Ascending aorta (tissue), 2 donors: Measurements from ENCODE around the gene UBE2O. TPM values are rescaled to one million over a fixed set of nuclear protein-coding genes. Genes with fewer than 3 reads are reported as not detected.

Experiments used
- DNase-seq, 2 donors: peaks; one replicate each; pipeline ENCODE4 v3.0.0-alpha.2; 2019; ENCODE audit warnings: low spot score in 2 of 2
- H3K27ac ChIP-seq, 2 donors: fragments of 200-600 bp; sonication (generic); one replicate each; pipeline ENCODE4 v1.5.1; 2016 to 2017; ENCODE audit warnings: mild to moderate bottlenecking in 1 of 2
- H3K27me3 ChIP-seq: fragments of 200-600 bp; sonication (generic); one replicate; pipeline ENCODE4 v1.5.1; 2017
- H3K36me3 ChIP-seq, 2 donors: fragments of 200-600 bp; sonication (generic); one replicate each; pipeline ENCODE4 v1.5.1; 2016
- H3K4me1 ChIP-seq, 2 donors: fragments of 200-600 bp; sonication (generic); one replicate each; pipeline ENCODE4 v1.5.1; 2016 to 2017; ENCODE audit warnings: mild to moderate bottlenecking in 1 of 2
- H3K4me3 ChIP-seq, 2 donors: fragments of 200-600 bp; sonication (generic); one replicate each; pipeline ENCODE4 v1.5.1; 2016 to 2017; ENCODE audit warnings: mild to moderate bottlenecking in 1 of 2
- H3K9me3 ChIP-seq, 2 donors: fragments of 200-600 bp; sonication (generic); one replicate each; pipeline ENCODE4 v1.5.1; 2016
- intact Hi-C: fragments of 100-400 bp; cut with DNase I; formaldehyde crosslinking; loops from one replicate; pipeline ENCODE4 v1.15.1; 2023
- total RNA-seq: library from RNA; depleted of rRNA; stranded (reverse); fragments of >200 nt; gene quantifications from one replicate; pipeline ENCODE4 v1.1.0, GENCODE V29; 2016
- TF ChIP-seq, protein P1 (sequence below), 3 experiments: fragments of 200-600 bp in 2 of 3; fragments of 450-650 bp in 1 of 3; sonication (generic) in 2 of 3; IDR thresholded peaks; one replicate each; pipeline ENCODE4 v1.5.1; 2016 to 2019; ENCODE audit warnings: antibody characterized with exemption in 3 of 3, mild to moderate bottlenecking in 1 of 3, moderate library complexity in 1 of 3

UBE2O gene
- total RNA-seq, 1 donor from 2014 or later, result 19.6 TPM

DNA sequence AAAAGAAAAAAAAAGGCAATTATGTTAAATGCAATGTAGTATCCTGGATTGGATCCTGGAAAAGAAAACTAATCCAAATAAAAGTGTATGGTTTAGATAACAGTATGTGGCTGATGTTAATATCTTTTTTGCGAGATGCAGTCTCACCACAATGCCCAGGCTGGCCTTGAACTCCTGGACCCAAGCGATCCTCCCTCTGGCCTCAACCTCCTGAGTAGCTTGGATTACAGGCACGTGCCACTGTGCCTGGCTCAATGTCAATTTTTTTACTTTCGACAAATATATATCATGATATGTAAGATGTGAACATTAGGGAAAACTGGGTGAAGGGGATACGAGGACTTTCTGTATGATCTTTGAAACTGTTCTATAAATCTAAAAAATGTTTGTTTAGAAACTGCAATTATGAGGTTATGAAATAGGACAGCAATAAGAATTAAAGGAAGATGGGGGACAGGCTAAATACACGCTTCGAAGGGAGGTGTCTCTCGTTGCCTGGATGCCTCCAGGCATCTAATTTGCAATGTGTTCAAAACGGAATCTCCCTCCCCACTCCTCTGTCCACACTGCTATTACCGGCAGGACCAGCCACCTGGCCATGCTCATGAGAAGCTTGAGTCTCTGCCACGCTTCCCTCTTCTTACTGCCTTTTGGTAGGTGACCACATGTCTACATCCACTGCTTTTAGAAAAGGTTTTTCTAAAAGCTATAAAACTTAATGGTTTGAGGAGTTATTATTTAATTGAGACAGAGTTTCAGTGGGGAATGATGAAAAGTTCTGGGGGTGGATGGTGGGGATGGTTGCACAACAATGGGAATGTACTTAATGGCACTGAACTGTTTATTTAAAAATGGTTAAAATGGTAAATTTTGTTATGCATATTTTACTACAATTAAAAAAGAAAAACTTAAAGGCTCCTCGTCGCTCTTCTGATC is 15.2 kb downstream of the UBE2O start:
- no peak for DNase-seq
- intact Hi-C loops, result no loop called here
- no peaks in the 10 kb centered on the region for H3K27me3 ChIP-seq
- H3K36me3 ChIP-seq, result no peaks in the 10 kb centered on the region
- no peaks in the 10 kb centered on the region for H3K9me3 ChIP-seq
- no peaks in the 10 kb centered on the region for H3K4me1 ChIP-seq
- H3K4me3 ChIP-seq, result no peak overlapping the region
- TF ChIP-seq, protein P1, sequence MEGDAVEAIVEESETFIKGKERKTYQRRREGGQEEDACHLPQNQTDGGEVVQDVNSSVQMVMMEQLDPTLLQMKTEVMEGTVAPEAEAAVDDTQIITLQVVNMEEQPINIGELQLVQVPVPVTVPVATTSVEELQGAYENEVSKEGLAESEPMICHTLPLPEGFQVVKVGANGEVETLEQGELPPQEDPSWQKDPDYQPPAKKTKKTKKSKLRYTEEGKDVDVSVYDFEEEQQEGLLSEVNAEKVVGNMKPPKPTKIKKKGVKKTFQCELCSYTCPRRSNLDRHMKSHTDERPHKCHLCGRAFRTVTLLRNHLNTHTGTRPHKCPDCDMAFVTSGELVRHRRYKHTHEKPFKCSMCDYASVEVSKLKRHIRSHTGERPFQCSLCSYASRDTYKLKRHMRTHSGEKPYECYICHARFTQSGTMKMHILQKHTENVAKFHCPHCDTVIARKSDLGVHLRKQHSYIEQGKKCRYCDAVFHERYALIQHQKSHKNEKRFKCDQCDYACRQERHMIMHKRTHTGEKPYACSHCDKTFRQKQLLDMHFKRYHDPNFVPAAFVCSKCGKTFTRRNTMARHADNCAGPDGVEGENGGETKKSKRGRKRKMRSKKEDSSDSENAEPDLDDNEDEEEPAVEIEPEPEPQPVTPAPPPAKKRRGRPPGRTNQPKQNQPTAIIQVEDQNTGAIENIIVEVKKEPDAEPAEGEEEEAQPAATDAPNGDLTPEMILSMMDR (IDR thresholded peaks at IDR 0.05), result no peak
- H3K27ac ChIP-seq, result no peak overlapping the region

- Histone ChIP-seq H3K9me3 (no peaks in the 10 kb centered on the region), H3K27me3 (no peaks in the 10 kb centered on the region), H3K4me3 (no peak overlapping the region), H3K36me3 (no peaks in the 10 kb centered on the region), H3K27ac (no peak overlapping the region), H3K4me1 (no peaks in the 10 kb centered on the region)
- intact Hi-C loops, result no loop called here
- DNase-seq, result no peak
- TF ChIP-seq, protein P1 (IDR thresholded peaks at IDR 0.05), result no peak
Observed at GRCh38 chr17:76435751-76436150, 17.2 kb downstream of the UBE2O start.

DNA sequence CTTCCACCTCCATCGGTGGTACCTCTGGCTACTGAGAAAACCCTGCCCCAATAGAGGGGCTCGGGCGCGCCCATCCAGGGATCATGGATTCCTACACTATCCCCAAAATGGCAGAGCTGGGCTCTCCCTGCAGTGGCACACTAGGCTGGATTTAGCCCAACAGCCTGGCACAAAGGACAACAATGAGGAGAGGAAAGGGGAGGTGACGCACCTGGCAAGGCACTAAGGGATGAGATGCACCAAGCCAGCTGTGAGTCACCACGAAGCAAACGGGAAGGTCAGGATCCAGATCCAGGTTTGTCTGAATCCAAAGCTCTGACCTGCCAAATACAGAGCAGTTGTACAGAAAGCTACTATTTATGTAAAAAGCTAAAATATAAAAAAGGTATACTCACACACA is 18.1 kb downstream of the UBE2O start:
- DNase-seq, result no peak
- no peaks in the 10 kb centered on the region for H3K9me3 ChIP-seq
- no peaks in the 10 kb centered on the region for H3K27me3 ChIP-seq
- TF ChIP-seq, protein P1 (IDR thresholded peaks at IDR 0.05), result no peak
- intact Hi-C loops, result no loop called here
- no peak overlapping the region for H3K4me3 ChIP-seq
- no peak overlapping the region for H3K27ac ChIP-seq
- no peaks in the 10 kb centered on the region for H3K4me1 ChIP-seq
- no peaks in the 10 kb centered on the region for H3K36me3 ChIP-seq

- H3K27ac ChIP-seq, result no peak overlapping the region
- no peaks in the 10 kb centered on the region for H3K9me3 ChIP-seq
- intact Hi-C loops, result no loop called here
- TF ChIP-seq, protein P1 (IDR thresholded peaks at IDR 0.05), result no peak
- peaks cover 0 to under 1% of the 10 kb centered on the region in 2 donors for H3K4me1 ChIP-seq
- no peaks in the 10 kb centered on the region for H3K27me3 ChIP-seq
- no peak for DNase-seq
- no peak overlapping the region for H3K4me3 ChIP-seq
- H3K36me3 ChIP-seq, result no peaks in the 10 kb centered on the region
Observed at GRCh38 chr17:76433693-76434092, 19.3 kb downstream of the UBE2O start.

DNA sequence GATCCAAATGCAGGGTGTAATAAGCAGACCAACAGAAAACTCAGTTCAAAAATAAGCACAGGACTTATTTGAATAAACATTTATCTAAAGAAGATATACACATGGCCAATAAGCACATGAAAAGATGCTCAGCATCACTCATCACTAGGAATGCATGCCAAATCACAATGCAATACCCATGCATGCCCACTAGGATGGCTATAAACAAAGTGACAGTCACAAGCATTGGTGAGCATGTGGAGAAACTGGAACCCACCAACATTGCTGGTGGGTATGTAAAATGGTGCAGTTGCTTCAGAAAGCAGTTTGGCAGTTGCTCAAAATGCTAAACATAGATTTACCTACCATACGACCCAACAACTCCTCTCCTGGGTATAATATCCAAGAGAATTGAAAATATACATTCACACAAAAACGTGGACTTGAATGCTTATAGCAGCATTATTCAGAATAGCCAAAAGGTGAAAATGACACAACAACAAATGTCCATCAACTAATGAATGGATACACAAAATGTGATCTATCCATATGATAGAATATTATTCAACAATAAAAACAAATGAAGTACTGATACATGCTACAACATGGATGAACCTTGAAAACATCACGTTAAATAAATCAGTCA is 20.1 kb downstream of the UBE2O start:
- Histone ChIP-seq H3K9me3 (no peaks in the 10 kb centered on the region), H3K27ac (no peak overlapping the region), H3K27me3 (no peaks in the 10 kb centered on the region), H3K4me3 (no peak overlapping the region), H3K36me3 (no peaks in the 10 kb centered on the region), H3K4me1 (peaks cover 0 to 4% of the 10 kb centered on the region in 2 donors)
- intact Hi-C loops, result no loop called here
- TF ChIP-seq, protein P1 (IDR thresholded peaks at IDR 0.05), result peak in 1 of 3 experiments; percentile 12
- DNase-seq, result no peak
